IPS-18c (cell line): Measurements from ENCODE around the gene PRKD3.
"Not testable (repeated sequence)": the region's sequence is repeated elsewhere in the genome, so short reads cannot be mapped to it uniquely, and the experiment has no call there.

Source experiments
- H3K4me3 ChIP-seq: 2 replicates; pipeline ENCODE4 v1.7.0; 2013; ENCODE audit warnings: low read depth, mild to moderate bottlenecking, low read length, moderate library complexity; ENCODE audit not compliant: insufficient read depth
- H3K9me3 ChIP-seq: one replicate; pipeline ENCODE4 v1.6.1; 2013; ENCODE audit warnings: mild to moderate bottlenecking, low read length, moderate library complexity; ENCODE audit not compliant: control insufficient read depth, insufficient read depth

PRKD3 gene

GRCh38 chr2:37294858-37295257 lies 29.8 kb downstream of the PRKD3 start:
- H3K9me3 ChIP-seq, H3K4me3 ChIP-seq: not testable (repeated sequence)

- Histone ChIP-seq H3K4me3 (no peak overlapping the region), H3K9me3 (no peaks in the 10 kb centered on the region)
These were observed 33.0 kb downstream of the PRKD3 start for GRCh38 chr2:37291680-37292079.

- no peak overlapping the region for H3K4me3 ChIP-seq
- H3K9me3 ChIP-seq, result no peaks in the 10 kb centered on the region
These were observed 36.7 kb downstream of the PRKD3 start for GRCh38 chr2:37287966-37288365.

- Histone ChIP-seq H3K9me3 (no peaks in the 10 kb centered on the region), H3K4me3 (no peak overlapping the region)
These were observed 40.3 kb downstream of the PRKD3 start for GRCh38 chr2:37284381-37284780.

GRCh38 chr2:37283207-37283606 lies 41.4 kb downstream of the PRKD3 start:
- Histone ChIP-seq H3K4me3 (no peak overlapping the region), H3K9me3 (no peaks in the 10 kb centered on the region)

GRCh38 chr2:37282746-37283145 lies 41.9 kb downstream of the PRKD3 start:
- H3K4me3 ChIP-seq, result no peak overlapping the region
- H3K9me3 ChIP-seq, result no peaks in the 10 kb centered on the region

- no peaks in the 10 kb centered on the region for H3K9me3 ChIP-seq
- H3K4me3 ChIP-seq, result no peak overlapping the region
These were observed 42.7 kb downstream of the PRKD3 start for GRCh38 chr2:37281916-37282315.

- Histone ChIP-seq H3K9me3 (no peaks in the 10 kb centered on the region), H3K4me3 (no peak overlapping the region)
These were observed 48.3 kb downstream of the PRKD3 start for GRCh38 chr2:37276291-37276690.
